PFSK-1 (cell line): ENCODE measurements around the gene MSH3.

Source experiments
- FOXP2 ChIP-seq: optimal IDR thresholded peaks from 2 replicates; pipeline ENCODE3; 2011; ENCODE audit warnings: borderline replicate concordance, control low read depth, inconsistent platforms; ENCODE audit not compliant: insufficient read depth; ENCODE audit errors: extremely low read length, extremely low read depth
- REST ChIP-seq, 2 experiments: IDR thresholded peaks; 2 replicates each; pipeline versions ENCODE4 v1.6.1 to v1.8.0; 2011 to 2012; ENCODE audit warnings: low read depth in 2 of 2, low read length in 2 of 2, control low read depth in 1 of 2, inconsistent platforms in 1 of 2, mild to moderate bottlenecking in 1 of 2, moderate library complexity in 1 of 2; ENCODE audit not compliant: insufficient read depth in 1 of 2

GRCh38 chr5:80871541-80871961 is 217.1 kb downstream of the MSH3 start:
- no peak for TF ChIP-seq FOXP2
- no peak for TF ChIP-seq REST (IDR thresholded peaks at IDR 0.05; ENCODE audit: insufficient read depth in 1 of 2, low read depth in 2 of 2, low read length in 2 of 2)
